H1 (cell line): ENCODE data around the gene NFAT5. TPM values are rescaled to one million over a fixed set of nuclear protein-coding genes. Genes with fewer than 3 reads are reported as not detected.

Experiments used
- CTCF ChIA-PET: fragments of 300-600 bp; sonication (Branson Sonifier 250); formaldehyde crosslinking; loops from one replicate; lab custom pipeline; 2021; ENCODE audit not compliant: partially characterized antibody; lab: Charles Lee
- POLR2A ChIA-PET: fragments of 300-600 bp; sonication (Branson Sonifier 250); formaldehyde crosslinking; loops from one replicate; lab custom pipeline; 2021; ENCODE audit warnings: inconsistent platforms; ENCODE audit not compliant: partially characterized antibody; lab: Charles Lee
- DNase-seq, 2 experiments: peaks; one replicate each; pipeline versions ENCODE4 v3.0.0 to v3.0.0-alpha.2; 2010 to 2022; ENCODE audit warnings: low spot score in 2 of 2, low read depth in 1 of 2, mixed read lengths in 1 of 2
- FAIRE-seq: peaks from 2 replicates; lab custom pipeline; 2011; peaks lifted over from hg19 to GRCh38; lab: Jason Lieb, UNC
- H2AFZ ChIP-seq: 2 replicates; pipeline ENCODE4 v1.8.1; 2012; ENCODE audit warnings: low read length, inconsistent platforms
- H2AK5ac ChIP-seq: 2 replicates; pipeline ENCODE4 v1.6.1; 2013; ENCODE audit warnings: low read depth, low read length
- H2BK120ac ChIP-seq: replicated peaks from 2 replicates; pipeline ENCODE3; 2013; ENCODE audit warnings: low read depth, low read length, inconsistent platforms
- H2BK12ac ChIP-seq: 2 replicates; pipeline ENCODE4 v1.6.1; 2013; ENCODE audit warnings: low read depth, low read length
- H2BK15ac ChIP-seq: 2 replicates; pipeline ENCODE4 v1.6.1; 2013; ENCODE audit warnings: low read length
- H2BK20ac ChIP-seq: 2 replicates; pipeline ENCODE4 v1.6.1; 2013; ENCODE audit warnings: low read length
- H2BK5ac ChIP-seq: 2 replicates; pipeline ENCODE4 v1.6.1; 2013; ENCODE audit warnings: low read depth, low read length
- H3K14ac ChIP-seq: 2 replicates; pipeline ENCODE4 v1.6.1; 2013; ENCODE audit warnings: inconsistent platforms; ENCODE audit not compliant: insufficient read length
- H3K18ac ChIP-seq: 2 replicates; pipeline ENCODE4 v1.6.1; 2013; ENCODE audit warnings: low read length; ENCODE audit errors: extremely low read depth
- H3K23ac ChIP-seq: 2 replicates; pipeline ENCODE4 v1.6.1; 2013; ENCODE audit warnings: inconsistent platforms; ENCODE audit not compliant: insufficient read length
- H3K23me2 ChIP-seq: 2 replicates; pipeline ENCODE4 v1.6.1; 2013; ENCODE audit warnings: low read depth, low read length
- H3K27ac ChIP-seq: 2 replicates; pipeline ENCODE4 v1.6.1; 2011; ENCODE audit warnings: low read depth, low read length, inconsistent platforms
- H3K27me3 ChIP-seq, 4 experiments: replicated peaks in 1 of 4; 1 replicate in 1 of 4; 2 replicates in 3 of 4; pipeline versions ENCODE4 v1.6.1 to v1.8.1; 2011 to 2013; ENCODE audit warnings: low read length in 3 of 4, mild to moderate bottlenecking in 3 of 4, inconsistent platforms in 2 of 4, mixed read lengths in 2 of 4, moderate library complexity in 1 of 4; ENCODE audit not compliant: control insufficient read depth in 3 of 4, insufficient read depth in 3 of 4; ENCODE audit errors: extremely low read depth in 1 of 4
- H3K36me3 ChIP-seq, 4 experiments: 2 replicates each; pipeline versions ENCODE4 v1.6.1 to v1.8.1; 2011 to 2013; ENCODE audit warnings: mild to moderate bottlenecking in 4 of 4, low read length in 3 of 4, moderate library complexity in 2 of 4, control low read depth in 1 of 4, inconsistent platforms in 1 of 4; ENCODE audit not compliant: insufficient read depth in 4 of 4, control insufficient read depth in 2 of 4
- H3K4ac ChIP-seq: replicated peaks from 2 replicates; pipeline ENCODE3; 2013; ENCODE audit warnings: low read length, low read depth, mixed read lengths, inconsistent platforms; ENCODE audit not compliant: insufficient read length
- H3K4me1 ChIP-seq, 4 experiments: replicated peaks in 1 of 4; 1 replicate in 1 of 4; 2 replicates in 3 of 4; pipeline versions ENCODE4 v1.6.1 to v1.8.1; 2011 to 2013; ENCODE audit warnings: low read length in 3 of 4, inconsistent platforms in 2 of 4, mixed read lengths in 1 of 4; ENCODE audit not compliant: insufficient read depth in 4 of 4, control insufficient read depth in 3 of 4
- H3K4me2 ChIP-seq, 2 experiments: 2 replicates each; pipeline versions ENCODE4 v1.6.1 to v1.8.1; 2011 to 2013; ENCODE audit warnings: low read depth in 2 of 2, low read length in 2 of 2, control low read depth in 1 of 2, inconsistent platforms in 1 of 2, mild to moderate bottlenecking in 1 of 2; ENCODE audit not compliant: insufficient read depth in 1 of 2
- H3K4me3 ChIP-seq, 4 experiments: fragments of 200-600, 300-600 bp in 1 of 4; sonication (generic), shearing (Covaris generic), sonication (Bioruptor Twin) in 1 of 4; 2 replicates each; pipeline versions ENCODE4 v1.5.1 to v1.8.1; 2011 to 2016; ENCODE audit warnings: low read length in 4 of 4, low read depth in 3 of 4, control low read depth in 2 of 4, inconsistent platforms in 2 of 4, mild to moderate bottlenecking in 2 of 4, mixed read lengths in 1 of 4, moderate library complexity in 1 of 4; ENCODE audit not compliant: insufficient read depth in 2 of 4; ENCODE audit errors: extremely low read depth in 1 of 4
- H3K56ac ChIP-seq: replicated peaks from 2 replicates; pipeline ENCODE3; 2013; ENCODE audit warnings: low read depth, mild to moderate bottlenecking, mixed read lengths, low read length, inconsistent platforms; ENCODE audit not compliant: insufficient read length
- H3K79me1 ChIP-seq: 2 replicates; pipeline ENCODE4 v1.6.1; 2013; ENCODE audit warnings: low read depth, low read length, control low read depth
- H3K79me2 ChIP-seq, 2 experiments: 2 replicates each; pipeline versions ENCODE4 v1.6.1 to v1.8.1; 2012 to 2013; ENCODE audit warnings: low read length in 2 of 2, mild to moderate bottlenecking in 2 of 2, inconsistent platforms in 1 of 2; ENCODE audit not compliant: insufficient read depth in 2 of 2, control insufficient read depth in 1 of 2
- H3K9ac ChIP-seq, 4 experiments: replicated peaks in 1 of 4; 1 replicate in 1 of 4; 2 replicates in 3 of 4; pipeline versions ENCODE4 v1.6.1 to v1.8.1; 2011 to 2013; ENCODE audit warnings: low read depth in 3 of 4, low read length in 3 of 4, control low read depth in 2 of 4, mild to moderate bottlenecking in 2 of 4, moderate library complexity in 2 of 4, inconsistent platforms in 1 of 4; ENCODE audit errors: extremely low read depth in 1 of 4
- H3K9me3 ChIP-seq, 2 experiments: 2 replicates each; pipeline versions ENCODE4 v1.6.1 to v1.8.1; 2012 to 2013; ENCODE audit warnings: mild to moderate bottlenecking in 2 of 2, moderate library complexity in 2 of 2, control low read depth in 1 of 2, inconsistent platforms in 1 of 2, low read depth in 1 of 2, low read length in 1 of 2, mixed read lengths in 1 of 2; ENCODE audit not compliant: insufficient read depth in 2 of 2
- H4K20me1 ChIP-seq, 2 experiments: replicated peaks in 1 of 2; 2 replicates each; pipeline versions ENCODE3 to v1.8.1; 2011 to 2013; ENCODE audit warnings: inconsistent platforms in 2 of 2, low read length in 2 of 2, mild to moderate bottlenecking in 1 of 2; ENCODE audit not compliant: insufficient read depth in 2 of 2, control insufficient read depth in 1 of 2
- H4K5ac ChIP-seq: 2 replicates; pipeline ENCODE4 v1.6.1; 2013; ENCODE audit warnings: low read length, low read depth, mixed read lengths, inconsistent platforms; ENCODE audit not compliant: insufficient read length
- H4K8ac ChIP-seq: 2 replicates; pipeline ENCODE4 v1.8.0; 2013; ENCODE audit warnings: mild to moderate bottlenecking, moderate library complexity, low read length, inconsistent platforms; ENCODE audit not compliant: insufficient read depth; ENCODE audit errors: extremely low read depth
- H4K91ac ChIP-seq: replicated peaks from 2 replicates; pipeline ENCODE3; 2013; ENCODE audit warnings: low read length, mixed read lengths, inconsistent platforms; ENCODE audit not compliant: insufficient read length
- BACH1 ChIP-seq: IDR thresholded peaks from 2 replicates; pipeline ENCODE4 v1.6.1; 2012; ENCODE audit warnings: low read length, improper control_type of control experiment
- CTCF ChIP-seq, 3 experiments: IDR thresholded peaks; 1 replicate in 2 of 3; 2 replicates in 1 of 3; pipeline versions ENCODE4 v1.5.1 to v1.6.1; 2011; ENCODE audit warnings: low read length in 3 of 3, mild to moderate bottlenecking in 3 of 3, inconsistent platforms in 2 of 3, low read depth in 1 of 3, moderate library complexity in 1 of 3; ENCODE audit not compliant: insufficient read depth in 1 of 3; ENCODE audit errors: control extremely low read depth in 1 of 3
- E2F6 ChIP-seq: IDR thresholded peaks from 2 replicates; pipeline ENCODE4 v1.6.1; 2012; ENCODE audit warnings: inconsistent platforms
- EZH2 ChIP-seq: fragments of 200-600 bp; sonication (generic); IDR thresholded peaks from 2 replicates; pipeline ENCODE4 v1.7.1; 2012; ENCODE audit warnings: low read depth, mild to moderate bottlenecking, moderate library complexity, low read length, inconsistent platforms; ENCODE audit not compliant: severe bottlenecking
- GABPA ChIP-seq: IDR thresholded peaks from 2 replicates; pipeline ENCODE4 v1.6.1; 2011; ENCODE audit warnings: mild to moderate bottlenecking, low read length, moderate library complexity, borderline replicate concordance; ENCODE audit not compliant: insufficient read depth
- JUN ChIP-seq: IDR thresholded peaks from 2 replicates; pipeline ENCODE4 v1.6.1; 2011; ENCODE audit warnings: low read depth, mild to moderate bottlenecking, improper control_type of control experiment, low read length
- RAD21 ChIP-seq, 2 experiments: IDR thresholded peaks in 1 of 2; conservative IDR thresholded peaks in 1 of 2; 2 replicates each; pipeline ENCODE4 v1.6.1; 2011; ENCODE audit warnings: low read depth in 2 of 2, low read length in 2 of 2, improper control_type of control experiment in 1 of 2, inconsistent platforms in 1 of 2, mild to moderate bottlenecking in 1 of 2, moderate library complexity in 1 of 2
- SIN3A ChIP-seq, 2 experiments: IDR thresholded peaks in 1 of 2; conservative IDR thresholded peaks in 1 of 2; 2 replicates each; pipeline ENCODE4 v1.6.1; 2011 to 2012; ENCODE audit warnings: low read length in 2 of 2, improper control_type of control experiment in 1 of 2, low read depth in 1 of 2, mild to moderate bottlenecking in 1 of 2
- SUZ12 ChIP-seq: fragments of 200-600 bp; sonication (generic); IDR thresholded peaks from 2 replicates; pipeline ENCODE4 v1.6.1; 2012; ENCODE audit warnings: mild to moderate bottlenecking, inconsistent platforms, low read length, moderate library complexity, mixed read lengths
- WGBS, 2 experiments: shearing (Covaris generic) in 1 of 2; methylation state at CpG; one replicate each; pipeline versions ENCODE4 v1.1.6 to v1.1.7; 2013 to 2015; ENCODE audit warnings: low lambda C conversion rate in 2 of 2, mixed read lengths in 2 of 2, inconsistent platforms in 1 of 2, low coverage in 1 of 2, missing lambda C conversion rate in 1 of 2; ENCODE audit not compliant: insufficient replicate concordance in 2 of 2, insufficient coverage in 1 of 2, insufficient read length in 1 of 2; ENCODE audit errors: extremely low coverage in 1 of 2, missing lambda C conversion rate in 1 of 2; 5-methylcytosine and 5-hydroxymethylcytosine counted together
- polyA plus RNA-seq, 7 experiments: library from polyadenylated mRNA; depleted of rRNA in 3 of 7; stranded (reverse) in 5 of 7; unstranded in 2 of 7; fragments of >200 nt in 5 of 7; fragments of 200-250 nt in 2 of 7; gene quantifications; 1 replicate in 5 of 7; 2 replicates in 1 of 7; 4 replicates in 1 of 7; pipeline versions ENCODE4 v1.2.1 to v1.2.3, GENCODE V29; 2011 to 2013; ENCODE audit warnings: missing spikeins in 2 of 7, mixed read lengths in 2 of 7
- total RNA-seq: library from RNA; stranded (reverse); fragmentation: NEBNext Ultra II Directional; extraction: Animal tissue kit (Norgen Biotek cat#: 25700); gene quantifications from 2 replicates; pipeline ENCODE4 v1.2.1, GENCODE V29; 2021

The NFAT5 gene
- total and polyA plus RNA-seq, 2 of the 8 experiments (the other 6 are each of a cell fraction or from before 2014, with no cell fraction given): 8.9 to 29.0 TPM

- H3K18ac ChIP-seq: no peak overlapping the region
- H3K14ac ChIP-seq: no peak overlapping the region
- WGBS, 2 experiments: 18% methylated on average over 4 of the region's 4 CpGs; no CpG with 5 or more reads in 1 of the 2 experiments
- H2BK12ac ChIP-seq: no peak overlapping the region
- FAIRE-seq: no peak
- H3K4me1 ChIP-seq: no peaks in the 10 kb centered on the region
- DNase-seq: no peak
- no peak overlapping the region for H2BK15ac ChIP-seq
- peak overlapping the region; percentile 81 for H2BK5ac ChIP-seq
- peaks cover 14 to 32% of the 10 kb centered on the region in 2 experiments for H3K79me2 ChIP-seq
- H3K56ac ChIP-seq: peak overlapping the region; percentile 95
- H3K36me3 ChIP-seq: peaks cover 9 to 27% (median 18%) of the 10 kb centered on the region in 4 experiments
- no peak overlapping the region for H3K23ac ChIP-seq
- 0 out of 2 replicates have a peak overlapping the region, but pooled peaks have one; percentile 84 for H2AFZ ChIP-seq
- no peak overlapping the region for H2AK5ac ChIP-seq
- POLR2A ChIA-PET: interaction anchor here (0.8 to 4.9 kb wide), 23 partner anchors 9 to 501 kb away, joined by 3 to 83 read pairs (median 4); partner anchors contain the start of genes NQO1 and TERF2
- H3K27me3 ChIP-seq: no peaks in the 10 kb centered on the region
- peak overlapping the region; percentile 69 to 100 (median 96) for H3K4me3 ChIP-seq
- H4K20me1 ChIP-seq: no peaks in the 10 kb centered on the region
- H3K23me2 ChIP-seq: 0 out of 2 replicates have a peak, but pooled peaks cover 2% of the 10 kb centered on the region
- H3K79me1 ChIP-seq: no peaks in the 10 kb centered on the region; the same call in 1 of the 2 replicates
- H3K27ac ChIP-seq: peak overlapping the region; percentile 92
- H2BK120ac ChIP-seq: no peak overlapping the region
- peak overlapping the region; percentile 26 for H4K91ac ChIP-seq
- H2BK20ac ChIP-seq: no peak overlapping the region
- CTCF ChIA-PET: interaction anchor here (0.6 to 2.4 kb wide), 32 partner anchors 8 to 1751 kb away, joined by 3 to 20 read pairs (median 4); partner anchors contain the start of gene NQO1
- peak overlapping the region; percentile 74 to 97 (median 96) for H3K9ac ChIP-seq
- H4K5ac ChIP-seq: no peak overlapping the region
- H4K8ac ChIP-seq: peak overlapping the region; percentile 98; the same call in 1 of the 2 replicates
- H3K4me2 ChIP-seq: peak overlapping the region; percentile 65 to 78
- no peaks in the 10 kb centered on the region for H3K9me3 ChIP-seq
- H3K4ac ChIP-seq: peak overlapping the region; percentile 87
- no peak for TF ChIP-seq EZH2
- TF ChIP-seq BACH1: no peak
- TF ChIP-seq E2F6: no peak
- TF ChIP-seq SUZ12: no peak
- no peak for TF ChIP-seq RAD21 (IDR thresholded peaks at IDR 0.05 in 1 of 2, conservative IDR thresholded peaks at IDR 0.05 in 1 of 2; ENCODE audit: low read depth in 2 of 2, low read length in 2 of 2)
- TF ChIP-seq JUN: no peak
- TF ChIP-seq CTCF (IDR thresholded peaks at IDR 0.05; ENCODE audit: control extremely low read depth in 1 of 3, insufficient read depth in 1 of 3, low read depth in 1 of 3, low read length in 3 of 3): no peak
- no peak for TF ChIP-seq GABPA
- TF ChIP-seq SIN3A (conservative IDR thresholded peaks at IDR 0.05 in 1 of 2, IDR thresholded peaks at IDR 0.05 in 1 of 2; ENCODE audit: low read depth in 1 of 2, low read length in 2 of 2): no peak
Observed at GRCh38 chr16:69754143-69754468, 188.3 kb downstream of the NFAT5 start.
